Upper lobe of left lung (tissue), 6 donors: Measurements from ENCODE around the gene CHST14. TPM values are rescaled to one million over a fixed set of nuclear protein-coding genes. Genes with fewer than 3 reads are reported as not detected.

Experiments
- ATAC-seq, 2 donors: fragments of 200-7000 bp; cut with Tn5 transposase; one replicate each; pipeline ENCODE4 v1.9.1; 2022; ENCODE audit warnings: mild to moderate bottlenecking in 2 of 2, moderate library complexity in 2 of 2; ENCODE audit not compliant: low FRiP score in 2 of 2
- DNase-seq, 2 donors: peaks; one replicate each; pipeline ENCODE4 v3.0.0-alpha.2; 2019 to 2020
- H3K27ac ChIP-seq, 4 donors: fragments of 200-600 bp; sonication (generic); one replicate each; pipeline ENCODE4 v1.5.1; 2016 to 2019
- H3K27me3 ChIP-seq, 4 donors: fragments of 200-600 bp; sonication (generic); one replicate each; pipeline ENCODE4 v1.5.1; 2017 to 2019
- H3K36me3 ChIP-seq, 4 donors: fragments of 200-600 bp; sonication (generic); one replicate each; pipeline ENCODE4 v1.5.1; 2016 to 2019
- H3K4me1 ChIP-seq, 4 donors: fragments of 200-600 bp; sonication (generic); one replicate each; pipeline ENCODE4 v1.5.1; 2018 to 2019
- H3K4me3 ChIP-seq, 4 donors: fragments of 200-600 bp; sonication (generic); one replicate each; pipeline ENCODE4 v1.5.1; 2017 to 2019; ENCODE audit warnings: mild to moderate bottlenecking in 2 of 4, moderate library complexity in 1 of 4
- H3K9me3 ChIP-seq, 4 donors: fragments of 200-600 bp; sonication (generic); one replicate each; pipeline ENCODE4 v1.5.1; 2018 to 2019
- CTCF ChIP-seq, 6 experiments: fragments of 450-650 bp in 4 of 6; fragments of 200-600 bp in 2 of 6; sonication (generic) in 2 of 6; IDR thresholded peaks; one replicate each; pipeline ENCODE4 v1.5.1; 2016 to 2019; ENCODE audit warnings: antibody characterized with exemption in 6 of 6
- EP300 ChIP-seq, 4 donors: sonication (generic); formaldehyde crosslinking; IDR thresholded peaks; one replicate each; pipeline ENCODE4 v1.5.1; 2017; ENCODE audit warnings: antibody characterized with exemption in 4 of 4, control low read depth in 2 of 4
- POLR2A ChIP-seq, 4 donors: fragments of 450-650 bp; IDR thresholded peaks; one replicate each; pipeline ENCODE4 v1.5.1; 2016 to 2017; ENCODE audit warnings: antibody characterized with exemption in 4 of 4, mild to moderate bottlenecking in 2 of 4
- POLR2AphosphoS5 ChIP-seq, 2 donors: sonication (generic); formaldehyde crosslinking; IDR thresholded peaks; one replicate each; pipeline ENCODE4 v1.5.1; 2017; ENCODE audit warnings: antibody characterized with exemption in 2 of 2
- WGBS, 2 donors: methylation state at CpG; one replicate each; pipeline ENCODE4 v1.1.5; 2017 to 2018; 5-methylcytosine and 5-hydroxymethylcytosine counted together
- total RNA-seq, 6 donors: library from RNA; depleted of rRNA in 4 of 6; stranded (reverse); fragments of >200 nt in 4 of 6; gene quantifications; one replicate each; pipeline versions ENCODE4 v1.1.0 to v1.2.1, GENCODE V29; 2016 to 2021
- donor health status: DM: no; HTN: no; CAD: no; lungs with moderate emphysema.
- donor health status: DM: no; HTN: yes; CAD: no; lungs with severe emphysema.

The CHST14 gene
- total RNA-seq, 6 donors from 2014 or later: 3.1 to 20.6 (median 14.6) TPM

- TF ChIP-seq EP300 (IDR thresholded peaks at IDR 0.05) (no peak), POLR2AphosphoS5 (IDR thresholded peaks at IDR 0.05) (no peak), CTCF (IDR thresholded peaks at IDR 0.05) (no peak), POLR2A (IDR thresholded peaks at IDR 0.05) (no peak)
- peaks cover 0 to 34% (median 14%) of the 10 kb centered on the region in 4 donors for H3K27me3 ChIP-seq
- H3K4me1 ChIP-seq: peaks cover 28 to 35% (median 29%) of the 10 kb centered on the region in 4 donors
- DNase-seq (no peak), ATAC-seq (no peak)
- 51 to 58% methylated on average over 20 of the region's 20 CpGs for WGBS, 2 donors
- H3K4me3 ChIP-seq: no peak overlapping the region
- H3K36me3 ChIP-seq: no peaks in the 10 kb centered on the region
- H3K9me3 ChIP-seq: no peaks in the 10 kb centered on the region
- H3K27ac ChIP-seq: no peak overlapping the region
These were observed 35.6 kb upstream of the CHST14 start for GRCh38 chr15:40435023-40435709.

GRCh38 chr15:40435710-40436089 lies 35.1 kb upstream of the CHST14 start:
- Histone ChIP-seq H3K9me3 (no peaks in the 10 kb centered on the region), H3K27me3 (peaks cover 0 to 34% (median 14%) of the 10 kb centered on the region in 4 donors), H3K27ac (no peak overlapping the region), H3K36me3 (no peaks in the 10 kb centered on the region), H3K4me1 (peaks cover 30 to 39% (median 32%) of the 10 kb centered on the region in 4 donors), H3K4me3 (peak overlapping the region in 3 of 4 donors; percentile 27 to 45 (median 40))
- DNase-seq: no peak
- 8 to 9% methylated on average over 13 to 14 of the region's 15 CpGs for WGBS, 2 donors
- TF ChIP-seq POLR2AphosphoS5 (IDR thresholded peaks at IDR 0.05): no peak
- no peak for ATAC-seq

DNA sequence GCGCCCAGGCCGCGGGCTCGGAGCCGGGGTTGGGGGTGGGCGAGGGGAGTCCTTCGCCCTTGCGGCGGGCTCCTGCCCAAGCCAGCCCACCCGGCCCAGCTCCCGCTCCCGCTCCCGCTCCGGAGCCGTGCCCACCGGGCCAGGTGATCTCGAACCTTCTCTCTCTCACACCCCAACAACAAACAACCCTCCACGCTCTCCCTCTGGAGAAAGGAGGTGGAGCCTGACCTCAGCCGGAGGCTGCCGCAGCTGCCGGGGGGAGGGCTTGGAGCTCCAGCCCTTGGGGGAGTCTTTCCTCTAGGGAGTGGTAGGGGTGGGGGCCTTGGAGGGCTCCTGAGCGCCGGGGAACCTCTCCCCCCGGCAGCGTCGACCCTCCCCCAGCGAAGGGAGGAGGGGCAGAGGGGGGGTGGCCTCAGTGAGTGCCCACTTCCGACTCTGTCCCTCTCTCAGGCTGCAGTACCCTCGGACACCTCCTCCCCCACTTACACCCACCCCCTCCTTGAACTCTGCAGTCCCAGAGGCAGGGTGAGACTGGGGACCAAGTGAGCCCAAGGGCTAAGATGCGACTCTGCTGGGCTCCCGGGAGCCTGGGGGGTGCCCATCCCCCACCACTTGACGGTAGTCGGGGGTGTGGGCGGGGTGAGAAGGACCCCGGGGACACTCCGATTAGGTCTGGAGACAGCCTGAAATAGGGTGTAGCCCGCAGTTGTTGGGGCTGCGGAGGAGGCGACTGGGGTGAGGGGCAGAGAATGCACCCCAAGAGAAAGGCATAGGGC lies 34.5 kb upstream of the CHST14 start:
- 1 to 2% methylated on average over 6 to 37 of the region's 39 CpGs for WGBS, 2 donors
- H3K27ac ChIP-seq: no peak overlapping the region
- peaks cover 30 to 39% (median 32%) of the 10 kb centered on the region in 4 donors for H3K4me1 ChIP-seq
- H3K27me3 ChIP-seq: peaks cover 0 to 34% (median 14%) of the 10 kb centered on the region in 4 donors
- DNase-seq (peak in 1 of 2 donors; percentile 81), ATAC-seq (no peak)
- TF ChIP-seq POLR2A (IDR thresholded peaks at IDR 0.05): no peak
- TF ChIP-seq CTCF (IDR thresholded peaks at IDR 0.05): no peak
- no peak for TF ChIP-seq POLR2AphosphoS5 (IDR thresholded peaks at IDR 0.05)
- TF ChIP-seq EP300 (IDR thresholded peaks at IDR 0.05): no peak
- peak overlapping the region in 3 of 4 donors; percentile 27 to 45 (median 40) for H3K4me3 ChIP-seq
- no peaks in the 10 kb centered on the region for H3K9me3 ChIP-seq
- no peaks in the 10 kb centered on the region for H3K36me3 ChIP-seq

GRCh38 chr15:40436892-40437751 lies 33.7 kb upstream of the CHST14 start:
- Histone ChIP-seq H3K4me3 (peak overlapping the region in 3 of 4 donors; percentile 27 to 45 (median 40)), H3K9me3 (no peaks in the 10 kb centered on the region), H3K27ac (no peak overlapping the region), H3K36me3 (no peaks in the 10 kb centered on the region), H3K4me1 (peaks cover 30 to 43% (median 34%) of the 10 kb centered on the region in 4 donors), H3K27me3 (peaks cover 0 to 34% (median 14%) of the 10 kb centered on the region in 4 donors)
- WGBS, 2 donors: 14 to 23% methylated on average over 11 to 17 of the region's 17 CpGs
- no peak for DNase-seq
- no peak for ATAC-seq
- TF ChIP-seq EP300 (IDR thresholded peaks at IDR 0.05) (no peak), CTCF (IDR thresholded peaks at IDR 0.05) (no peak), POLR2A (IDR thresholded peaks at IDR 0.05) (no peak), POLR2AphosphoS5 (IDR thresholded peaks at IDR 0.05) (no peak)
